GM23248 (cell line): ENCODE results near the gene SGO1. TPM values are rescaled to one million over a fixed set of nuclear protein-coding genes. Genes with fewer than 3 reads are reported as not detected.

Experiments used
- DNase-seq: peaks from one replicate; pipeline ENCODE4 v3.0.0-alpha.2; 2015
- H2AFZ ChIP-seq: fragments of 200-600 bp; sonication (generic); 2 replicates; pipeline ENCODE4 v1.6.1; 2016; ENCODE audit warnings: antibody characterized with exemption
- H3F3A ChIP-seq: fragments of 200-600 bp; sonication (generic); 2 replicates; pipeline ENCODE4 v1.6.1; 2016; ENCODE audit warnings: mild to moderate bottlenecking, antibody characterized with exemption, mixed run types; ENCODE audit not compliant: insufficient read depth
- H3K27ac ChIP-seq: fragments of 200-600 bp; sonication (generic); 2 replicates; pipeline ENCODE4 v1.5.1; 2016; ENCODE audit warnings: mild to moderate bottlenecking
- H3K27me3 ChIP-seq: fragments of 200-600 bp; sonication (generic); replicated peaks from 2 replicates; pipeline ENCODE4 v1.6.1; 2016; ENCODE audit warnings: mild to moderate bottlenecking; ENCODE audit not compliant: insufficient read depth
- H3K36me3 ChIP-seq: fragments of 200-600 bp; sonication (generic); 2 replicates; pipeline ENCODE4 v1.6.1; 2016; ENCODE audit warnings: low read depth, mild to moderate bottlenecking
- H3K4me1 ChIP-seq: fragments of 200-600 bp; sonication (generic); 2 replicates; pipeline ENCODE4 v1.6.1; 2016; ENCODE audit warnings: mild to moderate bottlenecking; ENCODE audit not compliant: insufficient read depth
- H3K4me2 ChIP-seq: fragments of 200-600 bp; sonication (generic); one replicate; pipeline ENCODE4 v1.6.1; 2016; ENCODE audit warnings: mild to moderate bottlenecking; ENCODE audit not compliant: unreplicated experiment
- H3K4me3 ChIP-seq: fragments of 200-600 bp; sonication (generic); 2 replicates; pipeline ENCODE4 v1.5.1; 2016; ENCODE audit warnings: mild to moderate bottlenecking
- H3K79me2 ChIP-seq: fragments of 200-600 bp; sonication (generic); 2 replicates; pipeline ENCODE4 v1.6.1; 2016; ENCODE audit warnings: mild to moderate bottlenecking; ENCODE audit not compliant: insufficient read depth
- H3K9ac ChIP-seq: fragments of 200-600 bp; sonication (generic); 2 replicates; pipeline ENCODE4 v1.6.1; 2016; ENCODE audit warnings: mild to moderate bottlenecking
- H3K9me2 ChIP-seq: fragments of 200-600 bp; sonication (generic); 2 replicates; pipeline ENCODE4 v1.6.1; 2016; ENCODE audit warnings: mixed run types, mild to moderate bottlenecking, moderate library complexity; ENCODE audit not compliant: insufficient read depth
- H3K9me3 ChIP-seq: fragments of 200-600 bp; sonication (generic); one replicate; pipeline ENCODE4 v1.6.1; 2017; ENCODE audit warnings: low read depth
- H4K20me1 ChIP-seq: fragments of 200-600 bp; sonication (generic); 2 replicates; pipeline ENCODE4 v1.6.0; 2016; ENCODE audit not compliant: insufficient read depth
- EZH2 ChIP-seq: fragments of 200-600 bp; sonication (generic); IDR thresholded peaks from 2 replicates; pipeline ENCODE4 v1.6.1; 2018; ENCODE audit warnings: antibody characterized with exemption, mild to moderate bottlenecking; ENCODE audit not compliant: insufficient read depth, poor library complexity, severe bottlenecking
- EZH2phosphoT487 ChIP-seq: fragments of 200-600 bp; sonication (generic); IDR thresholded peaks from 2 replicates; pipeline ENCODE4 v1.6.1; 2018; ENCODE audit warnings: antibody characterized with exemption, moderate library complexity, mild to moderate bottlenecking, low read depth; ENCODE audit not compliant: insufficient read depth
- WGBS, 2 experiments: methylation state at CpG; one replicate each; pipeline ENCODE4 v1.1.6; 2015 to 2017; ENCODE audit warnings: low lambda C conversion rate in 2 of 2, low coverage in 1 of 2; ENCODE audit errors: missing lambda C conversion rate in 2 of 2; 5-methylcytosine and 5-hydroxymethylcytosine counted together
- in situ Hi-C: fragments of 300-500 bp; cut with MboI; formaldehyde crosslinking; loops from 2 replicates; pipeline ENCODE4 v1.15.0; 2020
- polyA plus RNA-seq: library from polyadenylated mRNA; unstranded; fragments of >200 nt; fragmentation: Nextera tagmentation; extraction: Ambion mirVana; gene quantifications from 2 replicates; pipeline ENCODE4 v1.2.1, GENCODE V29; 2016
- total RNA-seq: library from RNA; depleted of rRNA; stranded (reverse); fragments of >200 nt; shearing (Covaris generic); gene quantifications from 2 replicates; pipeline ENCODE4 v1.2.3, GENCODE V29; 2014

Gene SGO1
- total and polyA plus RNA-seq, 2 experiments from 2014 or later: 5.7 to 6.6 TPM

- Histone ChIP-seq H3K36me3 (no peaks in the 10 kb centered on the region), H3K79me2 (no peaks in the 10 kb centered on the region), H3K27ac (no peak overlapping the region), H3K4me1 (no peaks in the 10 kb centered on the region), H4K20me1 (no peaks in the 10 kb centered on the region), H3K9me3 (no peaks in the 10 kb centered on the region), H3K9ac (no peak overlapping the region), H2AFZ (no peak overlapping the region), H3K27me3 (no peaks in the 10 kb centered on the region), H3F3A (no peaks in the 10 kb centered on the region), H3K4me3 (no peak overlapping the region), H3K4me2 (no peak overlapping the region), H3K9me2 (no peaks in the 10 kb centered on the region)
- no peak for DNase-seq
- no peak for TF ChIP-seq EZH2
- TF ChIP-seq EZH2phosphoT487: no peak
- in situ Hi-C loops: no loop called here
These were observed 25.8 kb downstream of the SGO1 start for GRCh38 chr3:20160230-20160629.

GRCh38 chr3:20154928-20155327 is 31.1 kb downstream of the SGO1 start:
- Histone ChIP-seq H3K27me3 (no peaks in the 10 kb centered on the region), H3K79me2 (no peaks in the 10 kb centered on the region), H3K9me3 (no peaks in the 10 kb centered on the region), H3K4me1 (no peaks in the 10 kb centered on the region), H3F3A (no peaks in the 10 kb centered on the region), H3K27ac (no peak overlapping the region), H3K9me2 (no peaks in the 10 kb centered on the region), H2AFZ (no peak overlapping the region), H3K4me2 (no peak overlapping the region), H4K20me1 (no peaks in the 10 kb centered on the region), H3K4me3 (no peak overlapping the region), H3K36me3 (no peaks in the 10 kb centered on the region), H3K9ac (no peak overlapping the region)
- DNase-seq: no peak
- 90 to 93% methylated on average over 4 of the region's 4 CpGs for WGBS, 2 experiments
- in situ Hi-C loops: no loop called here
- TF ChIP-seq EZH2phosphoT487 (no peak), EZH2 (no peak)

- no peak overlapping the region for H3K4me2 ChIP-seq
- H2AFZ ChIP-seq: no peak overlapping the region
- 61 to 62% methylated on average over 1 of the region's 1 CpG for WGBS, 2 experiments
- no peaks in the 10 kb centered on the region for H3F3A ChIP-seq
- in situ Hi-C loops: no loop called here
- H3K36me3 ChIP-seq: no peaks in the 10 kb centered on the region
- H3K79me2 ChIP-seq: no peaks in the 10 kb centered on the region
- no peaks in the 10 kb centered on the region for H4K20me1 ChIP-seq
- no peaks in the 10 kb centered on the region for H3K9me3 ChIP-seq
- no peak overlapping the region for H3K9ac ChIP-seq
- TF ChIP-seq EZH2 (no peak), EZH2phosphoT487 (no peak)
- no peaks in the 10 kb centered on the region for H3K9me2 ChIP-seq
- no peak for DNase-seq
- no peak overlapping the region for H3K4me3 ChIP-seq
- H3K27me3 ChIP-seq: no peaks in the 10 kb centered on the region
- H3K4me1 ChIP-seq: no peaks in the 10 kb centered on the region
- H3K27ac ChIP-seq: no peak overlapping the region
These were observed 31.9 kb downstream of the SGO1 start for GRCh38 chr3:20154078-20154477.

- Histone ChIP-seq H3K27me3 (no peaks in the 10 kb centered on the region), H3K79me2 (no peaks in the 10 kb centered on the region), H3K27ac (no peak overlapping the region), H3K36me3 (no peaks in the 10 kb centered on the region), H3K9me3 (no peaks in the 10 kb centered on the region), H3K4me3 (no peak overlapping the region), H3K4me1 (no peaks in the 10 kb centered on the region), H3K9me2 (no peaks in the 10 kb centered on the region), H4K20me1 (no peaks in the 10 kb centered on the region), H3F3A (no peaks in the 10 kb centered on the region), H2AFZ (no peak overlapping the region), H3K9ac (no peak overlapping the region), H3K4me2 (no peak overlapping the region)
- WGBS, 2 experiments: 96 to 98% methylated on average over 10 of the region's 10 CpGs
- no peak for TF ChIP-seq EZH2
- TF ChIP-seq EZH2phosphoT487: no peak
- in situ Hi-C loops: no loop called here
- no peak for DNase-seq
These were observed 37.5 kb downstream of the SGO1 start for GRCh38 chr3:20148466-20148865.

- in situ Hi-C loops: no loop called here
- Histone ChIP-seq H3K79me2 (no peaks in the 10 kb centered on the region), H3F3A (no peaks in the 10 kb centered on the region), H3K4me2 (no peak overlapping the region), H3K9me3 (no peaks in the 10 kb centered on the region), H3K27ac (no peak overlapping the region), H3K4me1 (no peaks in the 10 kb centered on the region), H3K27me3 (no peaks in the 10 kb centered on the region), H2AFZ (no peak overlapping the region), H3K9me2 (no peaks in the 10 kb centered on the region), H3K36me3 (no peaks in the 10 kb centered on the region), H4K20me1 (no peaks in the 10 kb centered on the region), H3K4me3 (no peak overlapping the region), H3K9ac (no peak overlapping the region)
- DNase-seq: no peak
- TF ChIP-seq EZH2: no peak
These were observed 38.6 kb downstream of the SGO1 start for GRCh38 chr3:20147361-20147760.
